ENCODE results near the gene PTPRD.

DNA sequence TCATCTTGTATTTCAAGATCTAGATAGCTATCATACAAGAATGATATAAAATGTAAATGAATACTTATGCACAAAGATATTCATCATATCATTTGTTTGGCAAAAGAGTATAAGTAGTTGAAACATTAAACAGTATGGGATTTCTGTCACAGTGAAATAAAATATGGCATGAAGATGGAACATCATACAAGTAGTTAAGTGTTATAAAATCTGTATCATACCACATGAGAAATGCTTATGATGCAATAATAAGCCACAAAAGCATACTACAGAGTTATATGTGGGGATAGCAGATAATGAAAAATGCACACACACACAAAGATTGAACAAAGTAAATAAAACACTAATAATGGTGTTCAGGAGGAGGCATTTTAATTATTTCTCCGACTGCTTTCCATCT is 1975.2 kb downstream of the PTPRD start:
- TF ChIP-seq EZH2 (IDR thresholded peaks at IDR 0.05; ENCODE audit: borderline replicate concordance, low read length) (no peak), CTCF (conservative IDR thresholded peaks at IDR 0.05 in 1 of 2, IDR thresholded peaks at IDR 0.05 in 1 of 2; ENCODE audit: extremely low read depth in 1 of 2, insufficient read depth in 1 of 2, low read depth in 1 of 2, low read length in 2 of 2) (no peak)
